ENCODE results near the gene CBLL2.

- TF ChIP-seq CTCF (IDR thresholded peaks at IDR 0.05) (no peak), EP300 (IDR thresholded peaks at IDR 0.05) (no peak), POLR2A (IDR thresholded peaks at IDR 0.05) (no peak), POLR2AphosphoS5 (IDR thresholded peaks at IDR 0.05) (no peak)
These were observed 24.2 kb downstream of the CBLL2 start for GRCh38 chrX:22296871-22297270.

Data from sigmoid colon (tissue), 4 donors.